ENCODE results near the gene LHX3.
A peak's percentile ranks its signal among the peaks of the same experiment; 100 is the strongest.

Gene LHX3

DNA sequence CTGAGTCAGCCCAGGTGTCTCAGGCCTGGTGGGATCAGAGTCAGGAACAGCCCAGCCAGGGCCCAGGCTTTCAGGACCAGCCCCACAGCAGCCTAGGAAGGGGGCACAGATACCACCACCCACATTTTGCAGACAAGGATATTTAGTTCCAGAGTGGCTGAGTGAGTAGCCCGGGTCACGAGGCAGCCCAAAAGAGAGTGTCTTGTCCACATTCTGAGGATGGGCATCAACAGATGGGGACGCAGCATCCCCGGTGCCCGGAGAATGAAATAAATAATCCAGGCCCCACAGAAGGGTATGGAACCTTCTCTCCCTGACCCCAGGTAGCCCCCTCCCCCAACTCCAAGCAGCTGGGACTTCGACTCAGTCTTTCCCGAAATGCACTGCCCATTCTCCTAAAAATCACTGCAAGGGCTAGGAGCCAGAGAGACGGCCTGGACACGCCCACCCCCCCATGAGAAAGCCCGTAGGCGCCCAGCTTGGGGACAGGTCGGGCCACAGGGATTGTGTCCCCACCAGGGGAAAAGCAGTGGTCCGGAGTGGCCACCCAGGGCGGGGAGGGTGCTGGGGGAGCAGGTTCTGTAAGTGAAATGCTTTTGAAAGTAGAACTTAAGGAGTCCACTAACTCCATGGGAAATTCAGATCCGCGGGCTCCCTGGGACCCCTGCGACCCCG lies 6.9 kb downstream of the LHX3 start:
- peaks cover 0 to 5% of the 10 kb centered on the region in 2 donors for H3K9me3 ChIP-seq (replicated peaks in 1 of 2; ENCODE audit: control insufficient read depth in 2 of 2, insufficient read depth in 1 of 2, low read depth in 1 of 2, low read length in 2 of 2)
- H3K27me3 ChIP-seq (ENCODE audit: control insufficient read depth in 3 of 3, insufficient read depth in 3 of 3, low read depth in 1 of 3, low read length in 3 of 3), result peaks cover 73 to 98% (median 95%) of the 10 kb centered on the region in 3 experiments
- DNase-seq (ENCODE audit: low spot score), result no peak
- H3K14ac ChIP-seq (ENCODE audit: low read length), result no peak overlapping the region
- no peaks in the 10 kb centered on the region for H3K4me1 ChIP-seq (ENCODE audit: control insufficient read depth in 2 of 2, insufficient read depth in 1 of 2, low read depth in 1 of 2, low read length in 2 of 2)
- H2BK120ac ChIP-seq (ENCODE audit: low read depth, low read length), result no peak overlapping the region
- no peak overlapping the region for H4K91ac ChIP-seq (ENCODE audit: low read depth, low read length, poor library complexity)
- no peak overlapping the region for H3K4me3 ChIP-seq (ENCODE audit: low read length in 2 of 2)
- no peak overlapping the region for H2BK5ac ChIP-seq (ENCODE audit: low read length)
- peaks cover 5% of the 10 kb centered on the region for H3K79me1 ChIP-seq (ENCODE audit: low read depth, low read length)
- WGBS, 2 donors (ENCODE audit: extremely low coverage in 2 of 2, insufficient read length in 2 of 2, insufficient replicate concordance in 1 of 2), result no CpG with 5 or more reads among the region's 18 CpGs
- no peak overlapping the region for H2BK12ac ChIP-seq (ENCODE audit: low read length)
- no peak overlapping the region for H4K8ac ChIP-seq (ENCODE audit: low read depth, low read length)
- H2BK15ac ChIP-seq (ENCODE audit: low read length), result no peak overlapping the region
- H2AFZ ChIP-seq (ENCODE audit: low read length), result peak overlapping the region; percentile 71
- no peak overlapping the region for H3K4me2 ChIP-seq (ENCODE audit: insufficient read depth, low read length, poor library complexity, severe bottlenecking)
- H3K23ac ChIP-seq (ENCODE audit: low read depth, low read length, poor library complexity), result no peak overlapping the region
- no peak overlapping the region for H3K18ac ChIP-seq (ENCODE audit: low read length)
- no peak overlapping the region for H3K9ac ChIP-seq (ENCODE audit: low read depth, low read length, poor library complexity)
- no peak overlapping the region for H3K27ac ChIP-seq (replicated peaks; ENCODE audit: low read length)
- H3K36me3 ChIP-seq (replicated peaks in 1 of 2; ENCODE audit: control insufficient read depth in 2 of 2, insufficient read depth in 2 of 2, low read length in 2 of 2), result no peaks in the 10 kb centered on the region
- H2AK5ac ChIP-seq (ENCODE audit: low read depth, low read length), result no peak overlapping the region
- no peak overlapping the region for H3K4ac ChIP-seq (ENCODE audit: low read length)

DNA sequence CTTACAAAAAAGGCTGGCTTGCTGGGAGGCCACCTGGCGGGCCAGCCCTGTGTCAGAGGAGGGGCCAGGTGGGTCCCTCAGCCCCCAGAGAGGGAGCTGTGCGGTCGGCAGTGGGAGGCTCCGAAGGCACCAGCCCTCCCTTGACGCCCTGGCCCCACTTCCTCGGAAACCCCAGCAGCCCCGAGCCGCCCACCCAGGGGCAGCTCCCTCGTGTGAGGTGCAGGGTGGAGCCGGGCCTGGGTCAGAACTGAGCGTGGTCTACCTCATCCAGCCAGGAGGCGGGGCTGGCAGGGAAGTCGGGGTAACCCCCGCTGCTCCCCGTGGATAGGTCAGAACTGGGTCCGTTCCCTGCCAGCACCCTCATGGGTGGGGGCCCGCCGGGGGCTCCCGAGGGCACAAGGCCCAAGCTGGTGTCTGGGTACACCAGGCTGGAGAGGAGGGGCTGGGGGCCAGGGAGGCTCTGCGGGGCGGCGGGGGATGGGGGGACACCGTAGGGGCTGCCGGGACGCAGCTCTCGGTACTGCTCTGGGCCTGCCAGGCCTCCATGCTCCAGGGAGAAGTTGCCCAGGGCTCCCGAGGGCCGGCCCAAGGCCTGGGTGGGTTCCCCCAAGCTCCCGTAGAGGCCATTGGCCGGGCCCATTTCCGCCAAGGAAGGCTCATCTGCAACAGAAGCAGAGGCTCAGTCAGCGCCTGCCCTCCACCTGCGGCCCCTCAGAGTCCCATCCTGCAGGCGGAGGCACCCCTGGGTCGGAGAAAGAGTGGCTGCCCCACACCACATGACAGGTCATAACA lies 7.6 kb downstream of the LHX3 start:
- H2AFZ ChIP-seq (ENCODE audit: low read length), result no peak overlapping the region
- no peak overlapping the region for H3K9ac ChIP-seq (ENCODE audit: low read depth, low read length, poor library complexity)
- H3K18ac ChIP-seq (ENCODE audit: low read length), result peak overlapping the region; percentile 48
- no peak overlapping the region for H2AK5ac ChIP-seq (ENCODE audit: low read depth, low read length)
- peaks cover 72 to 98% (median 96%) of the 10 kb centered on the region in 3 experiments for H3K27me3 ChIP-seq (ENCODE audit: control insufficient read depth in 3 of 3, insufficient read depth in 3 of 3, low read depth in 1 of 3, low read length in 3 of 3)
- no peak overlapping the region for H4K8ac ChIP-seq (ENCODE audit: low read depth, low read length)
- H3K9me3 ChIP-seq (replicated peaks in 1 of 2; ENCODE audit: control insufficient read depth in 2 of 2, insufficient read depth in 1 of 2, low read depth in 1 of 2, low read length in 2 of 2), result peaks cover 0 to 5% of the 10 kb centered on the region in 2 donors
- no peak overlapping the region for H2BK15ac ChIP-seq (ENCODE audit: low read length)
- H3K4me3 ChIP-seq (ENCODE audit: low read length in 2 of 2), result no peak overlapping the region
- H4K91ac ChIP-seq (ENCODE audit: low read depth, low read length, poor library complexity), result no peak overlapping the region
- H3K23ac ChIP-seq (ENCODE audit: low read depth, low read length, poor library complexity), result peak overlapping the region; percentile 89
- H2BK5ac ChIP-seq (ENCODE audit: low read length), result no peak overlapping the region
- H3K14ac ChIP-seq (ENCODE audit: low read length), result peak overlapping the region; percentile 3
- no peaks in the 10 kb centered on the region for H3K36me3 ChIP-seq (replicated peaks in 1 of 2; ENCODE audit: control insufficient read depth in 2 of 2, insufficient read depth in 2 of 2, low read length in 2 of 2)
- H2BK120ac ChIP-seq (ENCODE audit: low read depth, low read length), result no peak overlapping the region
- no peak for DNase-seq (ENCODE audit: low spot score)
- no peak overlapping the region for H3K27ac ChIP-seq (replicated peaks; ENCODE audit: low read length)
- H2BK12ac ChIP-seq (ENCODE audit: low read length), result no peak overlapping the region
- no peak overlapping the region for H3K4me2 ChIP-seq (ENCODE audit: insufficient read depth, low read length, poor library complexity, severe bottlenecking)
- no CpG with 5 or more reads among the region's 35 CpGs for WGBS, 2 donors (ENCODE audit: extremely low coverage in 2 of 2, insufficient read length in 2 of 2, insufficient replicate concordance in 1 of 2)
- no peak overlapping the region for H3K4ac ChIP-seq (ENCODE audit: low read length)
- H3K79me1 ChIP-seq (ENCODE audit: low read depth, low read length), result peaks cover 6% of the 10 kb centered on the region
- no peaks in the 10 kb centered on the region for H3K4me1 ChIP-seq (ENCODE audit: control insufficient read depth in 2 of 2, insufficient read depth in 1 of 2, low read depth in 1 of 2, low read length in 2 of 2)

DNA sequence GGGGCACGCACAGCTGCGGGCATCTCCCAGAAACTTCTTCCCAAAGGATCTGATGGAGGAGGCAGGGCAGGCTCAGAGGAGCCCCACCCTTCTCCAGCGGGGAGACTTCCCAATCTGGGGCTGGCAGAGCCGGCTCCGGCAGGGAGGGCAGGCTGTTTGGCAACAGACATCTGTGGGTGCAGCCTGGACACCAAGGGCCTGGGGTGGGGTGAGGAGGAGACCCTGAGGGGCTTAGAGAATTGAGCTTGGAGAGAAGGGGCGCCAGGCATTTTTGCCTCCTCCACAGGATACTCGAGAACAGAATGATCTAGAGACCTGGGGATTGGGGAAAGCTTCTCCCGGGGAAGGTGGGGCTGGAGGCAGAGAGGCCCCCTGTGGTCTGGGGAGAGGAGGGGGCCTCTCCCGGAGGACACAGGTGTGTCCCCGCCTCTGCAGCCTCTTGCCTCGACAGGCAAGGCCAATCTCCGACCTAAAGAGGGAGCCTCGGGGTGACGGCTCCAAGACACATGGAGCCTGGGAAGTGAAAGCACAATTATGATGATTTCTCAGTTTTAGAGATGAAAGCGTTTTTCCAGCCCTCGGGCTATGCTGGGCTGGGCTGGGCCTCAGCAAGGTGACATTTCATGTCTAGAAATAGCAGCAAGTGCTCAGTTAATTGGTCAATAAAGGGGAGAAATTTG lies 8.4 kb downstream of the LHX3 start:
- no peak overlapping the region for H2BK15ac ChIP-seq (ENCODE audit: low read length)
- peak overlapping the region; percentile 3 for H3K14ac ChIP-seq (ENCODE audit: low read length)
- H3K4me1 ChIP-seq (ENCODE audit: control insufficient read depth in 2 of 2, insufficient read depth in 1 of 2, low read depth in 1 of 2, low read length in 2 of 2), result no peaks in the 10 kb centered on the region
- DNase-seq (ENCODE audit: low spot score), result no peak
- H3K27me3 ChIP-seq (ENCODE audit: control insufficient read depth in 3 of 3, insufficient read depth in 3 of 3, low read depth in 1 of 3, low read length in 3 of 3), result peaks cover 72 to 98% (median 96%) of the 10 kb centered on the region in 3 experiments
- peak overlapping the region; percentile 55 for H3K23ac ChIP-seq (ENCODE audit: low read depth, low read length, poor library complexity)
- no peak overlapping the region for H3K4me3 ChIP-seq (ENCODE audit: low read length in 2 of 2)
- H2AFZ ChIP-seq (ENCODE audit: low read length), result no peak overlapping the region
- no peak overlapping the region for H2BK5ac ChIP-seq (ENCODE audit: low read length)
- H3K27ac ChIP-seq (replicated peaks; ENCODE audit: low read length), result no peak overlapping the region
- no peak overlapping the region for H2BK120ac ChIP-seq (ENCODE audit: low read depth, low read length)
- peaks cover 6% of the 10 kb centered on the region for H3K79me1 ChIP-seq (ENCODE audit: low read depth, low read length)
- peaks cover 0 to 5% of the 10 kb centered on the region in 2 donors for H3K9me3 ChIP-seq (replicated peaks in 1 of 2; ENCODE audit: control insufficient read depth in 2 of 2, insufficient read depth in 1 of 2, low read depth in 1 of 2, low read length in 2 of 2)
- no peak overlapping the region for H4K91ac ChIP-seq (ENCODE audit: low read depth, low read length, poor library complexity)
- H3K4me2 ChIP-seq (ENCODE audit: insufficient read depth, low read length, poor library complexity, severe bottlenecking), result no peak overlapping the region
- WGBS, 2 donors (ENCODE audit: extremely low coverage in 2 of 2, insufficient read length in 2 of 2, insufficient replicate concordance in 1 of 2), result no CpG with 5 or more reads among the region's 16 CpGs
- no peak overlapping the region for H3K9ac ChIP-seq (ENCODE audit: low read depth, low read length, poor library complexity)
- H3K4ac ChIP-seq (ENCODE audit: low read length), result no peak overlapping the region
- H2AK5ac ChIP-seq (ENCODE audit: low read depth, low read length), result peak overlapping the region; percentile 68
- H4K8ac ChIP-seq (ENCODE audit: low read depth, low read length), result no peak overlapping the region
- H3K18ac ChIP-seq (ENCODE audit: low read length), result no peak overlapping the region
- no peak overlapping the region for H2BK12ac ChIP-seq (ENCODE audit: low read length)
- no peaks in the 10 kb centered on the region for H3K36me3 ChIP-seq (replicated peaks in 1 of 2; ENCODE audit: control insufficient read depth in 2 of 2, insufficient read depth in 2 of 2, low read length in 2 of 2)

DNA sequence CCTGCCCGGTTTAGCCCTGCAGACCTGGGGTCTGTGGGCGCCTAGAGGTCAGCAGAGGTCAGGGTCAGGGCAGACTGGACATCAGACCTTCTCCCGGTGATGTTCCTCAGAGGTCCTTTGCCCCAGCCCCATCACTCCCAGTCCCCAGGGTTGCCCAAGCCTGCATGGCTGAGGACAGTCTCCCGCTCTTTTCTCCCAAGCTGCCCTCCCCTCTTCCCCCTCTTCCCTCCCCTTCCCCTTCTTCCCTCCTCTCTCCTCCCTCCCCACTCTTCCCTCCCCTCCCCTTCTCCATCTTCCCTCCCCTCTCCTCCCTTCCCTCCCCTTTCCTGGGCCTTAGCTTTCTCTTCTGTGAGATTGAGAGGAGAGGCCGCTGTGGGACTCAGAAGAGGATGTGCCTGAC lies 10.4 kb downstream of the LHX3 start:
- DNase-seq (ENCODE audit: low spot score), result no peak

More for the DNA sequence above, 10.4 kb downstream of the LHX3 start:
- Histone ChIP-seq H2BK12ac (ENCODE audit: low read length) (no peak overlapping the region), H3K4me2 (ENCODE audit: insufficient read depth, low read length, poor library complexity, severe bottlenecking) (no peak overlapping the region), H4K91ac (ENCODE audit: low read depth, low read length, poor library complexity) (no peak overlapping the region), H3K18ac (ENCODE audit: low read length) (no peak overlapping the region), H3K4ac (ENCODE audit: low read length) (no peak overlapping the region), H3K27me3 (ENCODE audit: control insufficient read depth in 3 of 3, insufficient read depth in 3 of 3, low read depth in 1 of 3, low read length in 3 of 3) (peaks cover 59 to 96% (median 92%) of the 10 kb centered on the region in 3 experiments), H2AFZ (ENCODE audit: low read length) (no peak overlapping the region), H3K4me3 (ENCODE audit: low read length in 2 of 2) (no peak overlapping the region), H3K9ac (ENCODE audit: low read depth, low read length, poor library complexity) (no peak overlapping the region), H4K8ac (ENCODE audit: low read depth, low read length) (no peak overlapping the region), H2BK5ac (ENCODE audit: low read length) (no peak overlapping the region), H3K79me1 (ENCODE audit: low read depth, low read length) (peaks cover 3% of the 10 kb centered on the region), H3K9me3 (replicated peaks in 1 of 2; ENCODE audit: control insufficient read depth in 2 of 2, insufficient read depth in 1 of 2, low read depth in 1 of 2, low read length in 2 of 2) (peaks cover 0 to 1% of the 10 kb centered on the region in 2 donors), H3K14ac (ENCODE audit: low read length) (no peak overlapping the region), H3K36me3 (replicated peaks in 1 of 2; ENCODE audit: control insufficient read depth in 2 of 2, insufficient read depth in 2 of 2, low read length in 2 of 2) (no peaks in the 10 kb centered on the region), H3K27ac (replicated peaks; ENCODE audit: low read length) (no peak overlapping the region), H2BK15ac (ENCODE audit: low read length) (no peak overlapping the region), H2AK5ac (ENCODE audit: low read depth, low read length) (no peak overlapping the region), H3K4me1 (ENCODE audit: control insufficient read depth in 2 of 2, insufficient read depth in 1 of 2, low read depth in 1 of 2, low read length in 2 of 2) (peaks cover 0 to 4% of the 10 kb centered on the region in 2 donors), H3K23ac (ENCODE audit: low read depth, low read length, poor library complexity) (no peak overlapping the region), H2BK120ac (ENCODE audit: low read depth, low read length) (no peak overlapping the region)
- no CpG with 5 or more reads among the region's 5 CpGs for WGBS, 2 donors (ENCODE audit: extremely low coverage in 2 of 2, insufficient read length in 2 of 2, insufficient replicate concordance in 1 of 2)
